Endothelial cell of umbilical vein (primary cell): ENCODE measurements around the gene NSUN7.

Experiments
- EZH2 ChIP-seq: IDR thresholded peaks from 2 replicates; pipeline ENCODE4 v1.6.1; 2012; ENCODE audit warnings: borderline replicate concordance, low read depth, mild to moderate bottlenecking, moderate library complexity, low read length, inconsistent platforms; ENCODE audit not compliant: severe bottlenecking
- FOS ChIP-seq: IDR thresholded peaks from 2 replicates; pipeline ENCODE4 v1.6.1; 2011; ENCODE audit warnings: mild to moderate bottlenecking, low read length, moderate library complexity, borderline replicate concordance; ENCODE audit not compliant: insufficient read depth
- GATA2 ChIP-seq: IDR thresholded peaks from 2 replicates; pipeline ENCODE4 v1.7.0; 2011; ENCODE audit warnings: low read depth, mild to moderate bottlenecking, moderate library complexity, mixed read lengths, low read length; ENCODE audit not compliant: insufficient read length, insufficient read depth
- JUN ChIP-seq: IDR thresholded peaks from 2 replicates; pipeline ENCODE4 v1.6.1; 2011; ENCODE audit warnings: borderline replicate concordance, low read depth; ENCODE audit not compliant: insufficient read length, insufficient read depth
- MYC ChIP-seq: IDR thresholded peaks from one replicate; pipeline ENCODE4 v1.6.1; 2011; ENCODE audit warnings: mild to moderate bottlenecking, low read depth, low read length
- POLR2A ChIP-seq: IDR thresholded peaks from 2 replicates; pipeline ENCODE4 v1.6.1; 2012; ENCODE audit warnings: low read depth, mild to moderate bottlenecking, control low read depth, low read length
- POLR2AphosphoS5 ChIP-seq: IDR thresholded peaks from 2 replicates; pipeline ENCODE4 v1.6.1; 2012; ENCODE audit warnings: low read depth, mild to moderate bottlenecking, control low read depth, low read length, moderate library complexity; ENCODE audit not compliant: insufficient read depth
- TF ChIP-seq, protein P1 (sequence below), 2 donors: IDR thresholded peaks; 1 replicate in 1 of 2; 2 replicates in 1 of 2; pipeline ENCODE4 v1.5.1; 2011; ENCODE audit warnings: low read length in 2 of 2, mild to moderate bottlenecking in 2 of 2, moderate library complexity in 2 of 2, control low read depth in 1 of 2, inconsistent platforms in 1 of 2, low read depth in 1 of 2; ENCODE audit not compliant: insufficient read depth in 1 of 2; ENCODE audit errors: extremely low read depth in 1 of 2
- TF ChIP-seq, protein P2 (sequence below): IDR thresholded peaks from 2 replicates; pipeline ENCODE4 v1.6.1; 2011; ENCODE audit not compliant: insufficient read depth, insufficient read length

DNA sequence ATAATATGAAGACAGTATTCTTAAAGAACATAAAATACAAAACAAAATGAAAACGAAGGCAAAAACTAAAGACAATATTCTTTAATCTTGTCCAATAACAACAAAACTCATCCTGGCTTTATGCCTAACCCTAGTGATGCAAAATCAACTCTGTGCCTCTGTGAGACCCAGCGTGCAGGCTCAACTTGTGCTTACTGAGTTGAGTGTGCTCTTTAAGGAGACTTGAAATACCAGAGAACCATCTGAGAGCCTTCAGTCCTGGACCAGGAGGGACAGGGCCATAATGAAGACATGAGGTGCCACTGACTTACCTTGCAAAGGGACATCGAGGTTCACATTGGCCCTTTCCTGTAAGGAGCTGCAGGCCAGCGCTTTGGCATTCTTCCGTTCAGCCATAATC is 77.1 kb downstream of the NSUN7 start:
- no peak for TF ChIP-seq EZH2
- TF ChIP-seq MYC = no peak
- no peak for TF ChIP-seq JUN
- TF ChIP-seq POLR2A = no peak
- TF ChIP-seq, protein P1, sequence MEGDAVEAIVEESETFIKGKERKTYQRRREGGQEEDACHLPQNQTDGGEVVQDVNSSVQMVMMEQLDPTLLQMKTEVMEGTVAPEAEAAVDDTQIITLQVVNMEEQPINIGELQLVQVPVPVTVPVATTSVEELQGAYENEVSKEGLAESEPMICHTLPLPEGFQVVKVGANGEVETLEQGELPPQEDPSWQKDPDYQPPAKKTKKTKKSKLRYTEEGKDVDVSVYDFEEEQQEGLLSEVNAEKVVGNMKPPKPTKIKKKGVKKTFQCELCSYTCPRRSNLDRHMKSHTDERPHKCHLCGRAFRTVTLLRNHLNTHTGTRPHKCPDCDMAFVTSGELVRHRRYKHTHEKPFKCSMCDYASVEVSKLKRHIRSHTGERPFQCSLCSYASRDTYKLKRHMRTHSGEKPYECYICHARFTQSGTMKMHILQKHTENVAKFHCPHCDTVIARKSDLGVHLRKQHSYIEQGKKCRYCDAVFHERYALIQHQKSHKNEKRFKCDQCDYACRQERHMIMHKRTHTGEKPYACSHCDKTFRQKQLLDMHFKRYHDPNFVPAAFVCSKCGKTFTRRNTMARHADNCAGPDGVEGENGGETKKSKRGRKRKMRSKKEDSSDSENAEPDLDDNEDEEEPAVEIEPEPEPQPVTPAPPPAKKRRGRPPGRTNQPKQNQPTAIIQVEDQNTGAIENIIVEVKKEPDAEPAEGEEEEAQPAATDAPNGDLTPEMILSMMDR (IDR thresholded peaks at IDR 0.05; ENCODE audit: extremely low read depth in 1 of 2, insufficient read depth in 1 of 2, low read depth in 1 of 2, low read length in 2 of 2) = no peak
- TF ChIP-seq, protein P2, sequence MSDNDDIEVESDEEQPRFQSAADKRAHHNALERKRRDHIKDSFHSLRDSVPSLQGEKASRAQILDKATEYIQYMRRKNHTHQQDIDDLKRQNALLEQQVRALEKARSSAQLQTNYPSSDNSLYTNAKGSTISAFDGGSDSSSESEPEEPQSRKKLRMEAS = no peak
- no peak for TF ChIP-seq POLR2AphosphoS5
- TF ChIP-seq FOS = no peak
- TF ChIP-seq GATA2 = no peak
